GM12872 (cell line): ENCODE measurements around the gene NLGN4X.

Experiments used
- TF ChIP-seq, protein P1 (sequence below): IDR thresholded peaks from 3 replicates; pipeline ENCODE4 v1.5.1; 2011; ENCODE audit warnings: low read depth, mild to moderate bottlenecking, low read length, moderate library complexity; ENCODE audit not compliant: insufficient read depth

The NLGN4X gene

DNA sequence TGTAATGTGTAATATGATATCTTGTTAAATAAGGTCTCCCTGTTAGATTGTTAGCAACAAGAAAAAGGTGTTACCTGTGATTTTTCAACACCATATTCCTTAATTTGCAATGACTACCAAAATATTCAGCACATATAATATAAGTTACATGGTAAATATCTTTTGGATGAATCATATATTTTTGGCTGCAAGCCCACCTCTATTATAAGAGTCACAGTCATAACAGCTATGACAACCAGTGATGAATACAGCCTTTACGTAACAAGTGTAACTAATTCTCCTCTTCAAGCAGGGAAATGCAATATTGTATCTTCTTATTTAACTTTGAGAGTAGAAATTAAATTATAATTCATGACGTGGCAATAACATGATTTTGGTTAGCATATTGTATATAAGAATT is 187.0 kb downstream of the NLGN4X start:
- TF ChIP-seq, protein P1, sequence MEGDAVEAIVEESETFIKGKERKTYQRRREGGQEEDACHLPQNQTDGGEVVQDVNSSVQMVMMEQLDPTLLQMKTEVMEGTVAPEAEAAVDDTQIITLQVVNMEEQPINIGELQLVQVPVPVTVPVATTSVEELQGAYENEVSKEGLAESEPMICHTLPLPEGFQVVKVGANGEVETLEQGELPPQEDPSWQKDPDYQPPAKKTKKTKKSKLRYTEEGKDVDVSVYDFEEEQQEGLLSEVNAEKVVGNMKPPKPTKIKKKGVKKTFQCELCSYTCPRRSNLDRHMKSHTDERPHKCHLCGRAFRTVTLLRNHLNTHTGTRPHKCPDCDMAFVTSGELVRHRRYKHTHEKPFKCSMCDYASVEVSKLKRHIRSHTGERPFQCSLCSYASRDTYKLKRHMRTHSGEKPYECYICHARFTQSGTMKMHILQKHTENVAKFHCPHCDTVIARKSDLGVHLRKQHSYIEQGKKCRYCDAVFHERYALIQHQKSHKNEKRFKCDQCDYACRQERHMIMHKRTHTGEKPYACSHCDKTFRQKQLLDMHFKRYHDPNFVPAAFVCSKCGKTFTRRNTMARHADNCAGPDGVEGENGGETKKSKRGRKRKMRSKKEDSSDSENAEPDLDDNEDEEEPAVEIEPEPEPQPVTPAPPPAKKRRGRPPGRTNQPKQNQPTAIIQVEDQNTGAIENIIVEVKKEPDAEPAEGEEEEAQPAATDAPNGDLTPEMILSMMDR: no peak

- TF ChIP-seq, protein P1: no peak
These were observed 199.7 kb downstream of the NLGN4X start for GRCh38 chrX:6029014-6029413.

DNA sequence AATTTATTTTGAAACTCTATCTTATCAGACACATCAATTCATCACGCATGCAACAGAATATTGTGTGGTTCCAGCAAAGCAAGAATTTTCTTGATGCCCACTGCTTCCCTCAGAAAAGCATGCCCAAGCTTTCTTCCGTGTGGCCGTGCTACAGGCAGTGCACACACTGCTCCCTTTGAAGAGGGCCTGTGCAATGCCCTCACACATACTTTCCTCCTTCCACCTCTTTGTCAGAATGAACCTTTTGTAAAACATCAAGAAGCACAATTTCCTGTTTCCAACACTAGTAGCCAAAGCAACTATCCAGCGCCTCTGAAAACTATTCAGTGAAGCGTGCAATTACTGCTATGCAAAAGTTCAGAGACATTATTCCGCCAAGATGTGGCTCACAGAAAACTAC is 201.7 kb downstream of the NLGN4X start:
- TF ChIP-seq, protein P1: no peak

DNA sequence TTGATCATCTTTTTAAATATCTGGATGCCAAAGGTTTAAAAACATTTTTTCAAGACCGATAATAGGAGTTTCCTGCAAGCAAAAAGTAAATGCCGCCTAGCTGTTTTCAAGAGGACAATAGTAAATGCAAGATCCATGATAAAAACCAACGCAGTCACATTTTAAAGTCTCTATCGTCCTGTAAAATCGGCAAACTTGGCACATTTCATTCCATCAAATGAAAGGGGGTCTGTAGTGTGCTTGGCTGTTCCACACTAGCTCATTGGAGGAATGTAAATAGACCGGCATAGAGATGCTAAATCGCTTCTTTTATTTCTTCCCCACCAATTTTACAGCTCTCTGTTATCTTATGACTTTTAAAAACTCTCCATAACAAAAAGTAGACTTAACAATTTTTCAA is 202.2 kb downstream of the NLGN4X start:
- TF ChIP-seq, protein P1: no peak

- TF ChIP-seq, protein P1: no peak
These were observed 204.5 kb downstream of the NLGN4X start for GRCh38 chrX:6024204-6024603.

DNA sequence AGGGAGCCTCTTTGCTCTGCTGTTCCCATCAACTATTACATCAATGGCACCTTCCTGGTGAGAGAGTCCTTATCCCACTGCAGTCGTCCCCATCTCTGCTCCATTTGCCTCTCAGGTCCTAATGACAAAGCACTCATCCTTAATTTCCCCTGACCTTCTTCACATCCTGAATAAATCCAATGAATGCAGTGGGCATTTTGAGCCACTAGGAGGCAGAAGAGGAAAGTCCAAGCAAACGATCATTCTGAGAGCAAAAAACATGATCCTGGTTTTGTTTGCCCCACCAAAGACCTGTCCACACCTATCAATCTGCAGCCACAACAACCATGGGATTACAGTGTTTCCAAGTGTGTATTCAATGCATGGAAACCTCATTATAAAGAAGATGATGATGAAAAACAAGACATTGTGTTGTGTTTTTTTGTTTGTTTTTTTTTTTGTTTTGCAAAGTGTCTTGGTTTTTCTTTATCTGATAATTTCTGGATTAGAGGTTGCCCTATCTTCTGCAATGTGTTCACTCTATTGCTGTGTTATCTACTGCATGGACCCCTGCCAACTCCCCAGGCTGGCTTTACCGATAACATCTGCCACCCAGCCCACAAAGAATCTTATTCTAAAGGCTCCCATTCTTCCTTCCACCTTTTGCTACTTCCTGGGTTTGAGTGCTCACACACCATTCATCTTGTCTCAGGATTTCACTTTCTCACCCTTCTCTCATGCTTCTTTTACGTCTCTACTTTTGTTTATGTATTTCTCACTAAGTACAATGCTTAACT is 207.2 kb downstream of the NLGN4X start:
- TF ChIP-seq, protein P1: peak; percentile 64

DNA sequence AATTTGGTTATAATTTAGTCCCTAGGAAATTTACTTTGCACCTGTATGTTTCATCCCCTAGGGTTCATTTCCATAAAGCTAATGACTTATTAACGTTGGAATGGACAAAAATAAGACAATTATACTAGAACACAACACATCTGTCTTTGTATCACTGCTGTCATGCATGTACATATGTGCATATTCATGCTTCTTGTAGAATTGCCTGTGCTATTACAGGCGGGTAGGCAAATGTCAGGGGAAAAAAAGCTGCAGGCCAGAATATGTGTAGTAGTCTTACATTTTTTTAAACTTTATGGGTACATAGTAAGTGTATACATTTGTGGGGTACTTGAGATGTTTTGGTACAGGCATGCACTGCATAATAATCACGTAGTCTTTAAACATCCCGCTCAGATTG is 209.6 kb downstream of the NLGN4X start:
- TF ChIP-seq, protein P1: no peak
